Progenitor cell of endocrine pancreas (in vitro differentiated cells): Measurements from ENCODE around the gene FOXN3. TPM values are rescaled to one million over a fixed set of nuclear protein-coding genes. Genes with fewer than 3 reads are reported as not detected.

Source experiments
- DNase-seq: peaks from one replicate; pipeline ENCODE4 v3.0.0; 2021; ENCODE audit warnings: low spot score; ENCODE audit not compliant: unreplicated experiment
- H3K27ac Mint-ChIP-seq: 2 replicates; pipeline ENCODE4 v1.8.0; 2021; ENCODE audit warnings: mild to moderate bottlenecking, moderate library complexity, mixed read lengths
- H3K27me3 Mint-ChIP-seq: 2 replicates; pipeline ENCODE4 v1.8.0; 2021; ENCODE audit warnings: mixed read lengths
- H3K36me3 Mint-ChIP-seq: 2 replicates; pipeline ENCODE4 v1.8.0; 2022; ENCODE audit warnings: mixed read lengths; ENCODE audit not compliant: insufficient read depth
- H3K4me1 Mint-ChIP-seq: 2 replicates; pipeline ENCODE4 v1.8.0; 2021; ENCODE audit warnings: low read depth, mixed read lengths
- H3K4me3 Mint-ChIP-seq: 2 replicates; pipeline ENCODE4 v1.8.0; 2021; ENCODE audit warnings: low read depth, mild to moderate bottlenecking, moderate library complexity, mixed read lengths
- H3K9me3 Mint-ChIP-seq: 2 replicates; pipeline ENCODE4 v1.8.0; 2021; ENCODE audit warnings: low read depth, mixed read lengths
- CTCF ChIP-seq: fragments of 200-600 bp; sonication (generic); IDR thresholded peaks from one replicate; pipeline ENCODE4 v1.5.0; 2021; ENCODE audit warnings: antibody characterized with exemption, mild to moderate bottlenecking; ENCODE audit not compliant: unreplicated experiment
- total RNA-seq: library from RNA; stranded (reverse); gene quantifications from 2 replicates; pipeline ENCODE4 v1.2.1, GENCODE V29; 2021

Gene FOXN3
- total RNA-seq, 1 donor from 2014 or later = 25.8 TPM

GRCh38 chr14:89378119-89378518, 38.9 kb downstream of the FOXN3 start:
- Mint-ChIP-seq H3K27ac (no peak overlapping the region), H3K36me3 (peaks cover 11% of the 10 kb centered on the region), H3K4me1 (no peaks in the 10 kb centered on the region), H3K9me3 (peaks cover 7% of the 10 kb centered on the region), H3K4me3 (no peak overlapping the region), H3K27me3 (peaks cover 7% of the 10 kb centered on the region)
- TF ChIP-seq CTCF = no peak
- no peak for DNase-seq

GRCh38 chr14:89377544-89377943, 39.5 kb downstream of the FOXN3 start:
- Mint-ChIP-seq H3K27ac (no peak overlapping the region), H3K9me3 (peaks cover 7% of the 10 kb centered on the region), H3K4me1 (no peaks in the 10 kb centered on the region), H3K36me3 (peaks cover 13% of the 10 kb centered on the region), H3K4me3 (no peak overlapping the region), H3K27me3 (peaks cover 13% of the 10 kb centered on the region)
- DNase-seq = no peak
- no peak for TF ChIP-seq CTCF

GRCh38 chr14:89374908-89375307, 42.1 kb downstream of the FOXN3 start:
- H3K36me3 Mint-ChIP-seq = peaks cover 8% of the 10 kb centered on the region

GRCh38 chr14:89373185-89373584, 43.8 kb downstream of the FOXN3 start:
- H3K36me3 Mint-ChIP-seq = peaks cover 7% of the 10 kb centered on the region
- H3K27ac Mint-ChIP-seq = no peak overlapping the region
- no peak overlapping the region for H3K4me3 Mint-ChIP-seq
- TF ChIP-seq CTCF = no peak
- peaks cover 12% of the 10 kb centered on the region for H3K4me1 Mint-ChIP-seq
- DNase-seq = no peak
- peaks cover 34% of the 10 kb centered on the region for H3K27me3 Mint-ChIP-seq
- peaks cover 2% of the 10 kb centered on the region for H3K9me3 Mint-ChIP-seq

More at GRCh38 chr14:89374908-89375307, 42.1 kb downstream of the FOXN3 start:
- peaks cover 2% of the 10 kb centered on the region for H3K9me3 Mint-ChIP-seq
- peaks cover 37% of the 10 kb centered on the region for H3K27me3 Mint-ChIP-seq
- peaks cover 5% of the 10 kb centered on the region for H3K4me1 Mint-ChIP-seq
- no peak overlapping the region for H3K27ac Mint-ChIP-seq
- TF ChIP-seq CTCF = no peak
- no peak overlapping the region for H3K4me3 Mint-ChIP-seq
- DNase-seq = no peak

- no peak overlapping the region for H3K4me3 Mint-ChIP-seq
- peaks cover 2% of the 10 kb centered on the region for H3K9me3 Mint-ChIP-seq
- DNase-seq = no peak
- peaks cover 12% of the 10 kb centered on the region for H3K4me1 Mint-ChIP-seq
- peaks cover 7% of the 10 kb centered on the region for H3K36me3 Mint-ChIP-seq
- peaks cover 38% of the 10 kb centered on the region for H3K27me3 Mint-ChIP-seq
- no peak overlapping the region for H3K27ac Mint-ChIP-seq
- no peak for TF ChIP-seq CTCF
Measured at GRCh38 chr14:89372512-89372883, 44.5 kb downstream of the FOXN3 start.
